ENCODE data around the gene MAPKAP1.

- TF ChIP-seq CTCF (IDR thresholded peaks at IDR 0.05) (peak in 1 of 2 donors; percentile 33), EP300 (IDR thresholded peaks at IDR 0.05) (no peak)
These were observed 75.5 kb downstream of the MAPKAP1 start for GRCh38 chr9:125631391-125632085.

Data from suprapubic skin (tissue), 3 donors.